ENCODE data around the gene HOXC9. TPM values are rescaled to one million over a fixed set of nuclear protein-coding genes. Genes with fewer than 3 reads are reported as not detected.

The HOXC9 gene
- polyA plus RNA-seq, 4 donors = 19.1 to 33.6 (median 28.1) TPM

GRCh38 chr12:53998900-53999236, 1.1 kb upstream of the HOXC9 start:
- DNase-seq (ENCODE audit: low read depth in 4 of 4, low spot score in 2 of 4) = no peak

GRCh38 chr12:53999559-54000115, 324 bp upstream of the HOXC9 start:
- peak in 1 of 4 donors; percentile 78 for DNase-seq (ENCODE audit: low read depth in 4 of 4, low spot score in 2 of 4)

GRCh38 chr12:54001283-54002187, 1.6 kb downstream of the HOXC9 start:
- DNase-seq (ENCODE audit: low read depth in 4 of 4, low spot score in 2 of 4) = no peak

GRCh38 chr12:54002278-54002914, 2.4 kb downstream of the HOXC9 start:
- DNase-seq (ENCODE audit: low read depth in 4 of 4, low spot score in 2 of 4) = no peak

- no peak for DNase-seq (ENCODE audit: low read depth in 4 of 4, low spot score in 2 of 4)
Measured at GRCh38 chr12:54002915-54003389, 3.0 kb downstream of the HOXC9 start.

- no peak for DNase-seq (ENCODE audit: low read depth in 4 of 4, low spot score in 2 of 4)
Measured at GRCh38 chr12:54003625-54004024, 3.7 kb downstream of the HOXC9 start.

GRCh38 chr12:54004063-54004840, 4.3 kb downstream of the HOXC9 start:
- no peak for DNase-seq (ENCODE audit: low read depth in 4 of 4, low spot score in 2 of 4)

GRCh38 chr12:54004841-54005530, 5.0 kb downstream of the HOXC9 start:
- no peak for DNase-seq (ENCODE audit: low read depth in 4 of 4, low spot score in 2 of 4)

- no peak for DNase-seq (ENCODE audit: low read depth in 4 of 4, low spot score in 2 of 4)
Measured at GRCh38 chr12:54005531-54005852, 5.5 kb downstream of the HOXC9 start.

GRCh38 chr12:54005853-54006558, 6.0 kb downstream of the HOXC9 start:
- DNase-seq (ENCODE audit: low read depth in 4 of 4, low spot score in 2 of 4) = peak in 3 of 4 donors; percentile 87 to 94 (median 93)

GRCh38 chr12:54006559-54007220, 6.7 kb downstream of the HOXC9 start:
- DNase-seq (ENCODE audit: low read depth in 4 of 4, low spot score in 2 of 4) = no peak

- DNase-seq (ENCODE audit: low read depth in 4 of 4, low spot score in 2 of 4) = no peak
Measured at GRCh38 chr12:54007538-54008259, 7.7 kb downstream of the HOXC9 start.

GRCh38 chr12:54008260-54008552, 8.2 kb downstream of the HOXC9 start:
- no peak for DNase-seq (ENCODE audit: low read depth in 4 of 4, low spot score in 2 of 4)

- DNase-seq (ENCODE audit: low read depth in 4 of 4, low spot score in 2 of 4) = no peak
Measured at GRCh38 chr12:54009171-54010052, 9.5 kb downstream of the HOXC9 start.

GRCh38 chr12:54010053-54010971, 10.4 kb downstream of the HOXC9 start:
- no peak for DNase-seq (ENCODE audit: low read depth in 4 of 4, low spot score in 2 of 4)

- DNase-seq (ENCODE audit: low read depth in 4 of 4, low spot score in 2 of 4) = no peak
Measured at GRCh38 chr12:54010972-54011664, 11.2 kb downstream of the HOXC9 start.

Data from left renal cortex interstitium (tissue), 4 donors.